WERI-Rb-1 (cell line): ENCODE results near the gene CACNA2D1.

Source experiments
- DNase-seq: peaks from one replicate; pipeline ENCODE4 v3.0.0-alpha.2; 2020
- H3K27ac ChIP-seq: fragments of 250-450 bp; sonication (Bioruptor Pico); 2 replicates; pipeline ENCODE4 v1.5.1; 2020; ENCODE audit warnings: mild to moderate bottlenecking, moderate library complexity
- H3K27me3 ChIP-seq: fragments of 250-450 bp; sonication (Bioruptor Pico); 2 replicates; pipeline ENCODE4 v1.5.1; 2021; ENCODE audit warnings: mild to moderate bottlenecking, low read depth, moderate library complexity; ENCODE audit not compliant: insufficient read depth, severe bottlenecking
- H3K36me3 ChIP-seq: fragments of 250-450 bp; sonication (Bioruptor Pico); 2 replicates; pipeline ENCODE4 v1.5.1; 2020; ENCODE audit warnings: mild to moderate bottlenecking, moderate library complexity
- H3K4me3 ChIP-seq: 2 replicates; pipeline ENCODE4 v1.5.1; 2011; ENCODE audit warnings: low read depth, mild to moderate bottlenecking, control low read depth, low read length
- H3K9me3 ChIP-seq: fragments of 250-450 bp; sonication (Bioruptor Pico); 2 replicates; pipeline ENCODE4 v1.5.1; 2021; ENCODE audit warnings: mild to moderate bottlenecking, moderate library complexity; ENCODE audit not compliant: severe bottlenecking
- TF ChIP-seq, protein P1 (sequence below): IDR thresholded peaks from 2 replicates; pipeline ENCODE4 v1.5.1; 2011; ENCODE audit warnings: low read depth, mild to moderate bottlenecking, control low read depth, inconsistent platforms, low read length

The CACNA2D1 gene

DNA sequence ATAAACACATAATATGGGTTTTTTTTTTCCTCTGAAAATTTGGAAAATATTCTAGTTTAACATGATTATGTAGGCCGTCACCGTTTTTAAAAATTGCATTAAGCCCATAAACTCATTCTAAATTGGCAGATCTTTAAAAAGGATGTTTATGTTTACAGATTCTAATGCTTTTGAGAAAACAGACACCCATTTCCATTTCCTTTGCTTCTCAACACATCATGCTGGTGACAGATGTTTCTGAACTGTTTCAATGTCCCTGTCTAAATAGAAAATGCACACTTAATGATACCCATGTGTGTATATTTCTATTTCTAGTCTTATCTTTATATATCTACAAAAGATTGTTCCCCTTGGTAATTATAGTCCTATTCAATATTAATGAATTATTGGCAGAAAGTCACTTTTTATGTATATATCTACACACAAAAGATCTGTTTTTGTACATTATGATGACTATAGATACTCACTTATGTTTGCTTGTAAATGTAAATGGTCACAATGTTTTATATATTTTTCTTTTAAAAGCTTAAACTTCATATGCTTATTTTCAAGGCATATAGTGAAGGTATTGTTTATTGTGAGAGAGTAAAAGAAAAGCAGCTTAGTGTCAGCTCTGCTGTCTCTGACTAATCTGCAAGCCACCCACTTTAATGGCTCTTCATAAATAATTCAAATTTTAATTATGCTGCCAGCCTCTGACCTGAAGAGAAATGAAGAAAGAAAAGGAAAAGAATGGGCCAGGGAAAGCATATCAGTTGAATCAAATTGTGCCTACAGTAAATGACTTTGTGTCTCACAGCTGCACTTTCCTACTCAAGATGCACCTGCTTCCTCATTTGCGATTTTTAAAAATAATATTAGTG is 179.4 kb downstream of the CACNA2D1 start:
- H3K36me3 ChIP-seq, result peaks cover 4% of the 10 kb centered on the region; the same call in 1 of the 2 replicates
- H3K27me3 ChIP-seq, result no peaks in the 10 kb centered on the region
- peak overlapping the region; percentile 68 for H3K27ac ChIP-seq
- no peaks in the 10 kb centered on the region for H3K9me3 ChIP-seq
- H3K4me3 ChIP-seq, result no peak overlapping the region
- DNase-seq, result no peak
- TF ChIP-seq, protein P1, sequence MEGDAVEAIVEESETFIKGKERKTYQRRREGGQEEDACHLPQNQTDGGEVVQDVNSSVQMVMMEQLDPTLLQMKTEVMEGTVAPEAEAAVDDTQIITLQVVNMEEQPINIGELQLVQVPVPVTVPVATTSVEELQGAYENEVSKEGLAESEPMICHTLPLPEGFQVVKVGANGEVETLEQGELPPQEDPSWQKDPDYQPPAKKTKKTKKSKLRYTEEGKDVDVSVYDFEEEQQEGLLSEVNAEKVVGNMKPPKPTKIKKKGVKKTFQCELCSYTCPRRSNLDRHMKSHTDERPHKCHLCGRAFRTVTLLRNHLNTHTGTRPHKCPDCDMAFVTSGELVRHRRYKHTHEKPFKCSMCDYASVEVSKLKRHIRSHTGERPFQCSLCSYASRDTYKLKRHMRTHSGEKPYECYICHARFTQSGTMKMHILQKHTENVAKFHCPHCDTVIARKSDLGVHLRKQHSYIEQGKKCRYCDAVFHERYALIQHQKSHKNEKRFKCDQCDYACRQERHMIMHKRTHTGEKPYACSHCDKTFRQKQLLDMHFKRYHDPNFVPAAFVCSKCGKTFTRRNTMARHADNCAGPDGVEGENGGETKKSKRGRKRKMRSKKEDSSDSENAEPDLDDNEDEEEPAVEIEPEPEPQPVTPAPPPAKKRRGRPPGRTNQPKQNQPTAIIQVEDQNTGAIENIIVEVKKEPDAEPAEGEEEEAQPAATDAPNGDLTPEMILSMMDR, result no peak

GRCh38 chr7:82258181-82258580 is 185.4 kb downstream of the CACNA2D1 start:
- H3K4me3 ChIP-seq, result no peak overlapping the region
- no peaks in the 10 kb centered on the region for H3K27me3 ChIP-seq
- DNase-seq, result no peak
- TF ChIP-seq, protein P1, result no peak
- peaks cover 4% of the 10 kb centered on the region; the same call in 1 of the 2 replicates for H3K36me3 ChIP-seq
- no peak overlapping the region for H3K27ac ChIP-seq
- H3K9me3 ChIP-seq, result no peaks in the 10 kb centered on the region

GRCh38 chr7:82257118-82257695 is 186.4 kb downstream of the CACNA2D1 start:
- H3K36me3 ChIP-seq, result peaks cover 4% of the 10 kb centered on the region; the same call in 1 of the 2 replicates
- no peak for DNase-seq
- TF ChIP-seq, protein P1, result no peak
- no peak overlapping the region for H3K4me3 ChIP-seq
- no peaks in the 10 kb centered on the region for H3K9me3 ChIP-seq
- no peaks in the 10 kb centered on the region for H3K27me3 ChIP-seq
- no peak overlapping the region for H3K27ac ChIP-seq

DNA sequence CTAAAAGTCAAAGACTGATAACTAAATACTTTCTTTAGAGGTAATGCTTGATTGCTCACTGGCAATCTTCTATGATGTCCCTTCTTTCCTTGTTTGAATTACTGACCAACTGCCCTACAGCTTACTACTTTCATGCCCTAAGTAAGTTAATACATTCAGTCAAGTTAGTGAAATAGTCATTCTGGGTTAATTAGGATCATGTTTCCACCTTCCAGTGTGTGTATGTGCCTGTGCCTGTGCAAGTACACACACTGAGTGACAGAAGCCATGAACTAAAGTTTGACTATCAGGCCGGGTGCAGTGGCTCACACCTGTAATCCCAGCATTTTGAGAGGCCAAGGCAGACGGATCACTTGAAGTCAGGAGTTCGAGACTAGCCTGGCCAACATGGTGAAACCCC is 187.9 kb downstream of the CACNA2D1 start:
- TF ChIP-seq, protein P1, result no peak
- Histone ChIP-seq H3K27ac (no peak overlapping the region), H3K36me3 (no peaks in the 10 kb centered on the region), H3K4me3 (no peak overlapping the region), H3K27me3 (no peaks in the 10 kb centered on the region), H3K9me3 (no peaks in the 10 kb centered on the region)
- no peak for DNase-seq

DNA sequence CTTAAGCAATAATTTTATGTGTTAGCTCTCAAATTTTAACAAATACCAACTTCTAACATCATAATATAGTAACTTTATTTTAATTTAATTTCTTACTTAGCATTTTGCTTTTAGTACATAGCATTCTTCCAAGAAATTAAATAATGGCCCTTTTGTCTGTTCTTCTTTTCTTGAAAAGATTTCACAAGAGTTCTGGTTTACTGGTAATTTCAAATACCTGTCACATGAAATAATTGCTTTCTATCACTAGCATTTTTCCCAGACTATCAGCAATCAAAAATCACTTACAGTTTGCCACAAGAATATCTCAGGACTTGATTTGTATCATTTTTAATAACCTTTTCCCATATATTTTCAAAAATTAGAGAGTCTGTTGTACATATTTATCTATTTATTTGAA is 193.0 kb downstream of the CACNA2D1 start:
- no peak for DNase-seq
- Histone ChIP-seq H3K27me3 (no peaks in the 10 kb centered on the region), H3K36me3 (no peaks in the 10 kb centered on the region), H3K27ac (no peak overlapping the region), H3K9me3 (no peaks in the 10 kb centered on the region), H3K4me3 (no peak overlapping the region)
- TF ChIP-seq, protein P1, result no peak
